ENCODE measurements around the gene MTRF1. TPM values are rescaled to one million over a fixed set of nuclear protein-coding genes. Genes with fewer than 3 reads are reported as not detected.

The MTRF1 gene
- total RNA-seq, 1 donor from 2014 or later, result 13.2 TPM

DNA sequence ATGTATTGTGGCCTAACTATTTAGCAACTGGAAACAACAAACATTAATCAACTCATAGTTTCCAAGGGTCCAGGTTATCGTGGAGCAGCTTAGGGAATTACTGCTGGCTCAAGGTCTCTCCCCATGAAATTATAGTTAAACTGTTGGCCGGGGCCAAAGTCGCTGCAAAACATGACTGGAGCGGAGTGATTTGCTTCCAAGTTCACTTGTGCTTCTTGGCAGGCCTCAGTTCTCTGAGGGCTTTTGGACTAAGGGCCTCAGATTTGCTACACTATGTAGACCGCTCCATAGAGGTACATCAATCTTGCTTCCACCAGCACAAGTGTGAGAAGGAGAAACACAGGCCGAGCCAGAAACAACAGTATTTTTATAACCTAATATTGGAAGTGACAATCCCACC, 59.6 kb downstream of the MTRF1 start:
- H3K27ac ChIP-seq (replicated peaks), result no peak overlapping the region
- H3K4me1 ChIP-seq, result no peaks in the 10 kb centered on the region
- TF ChIP-seq, protein P1, sequence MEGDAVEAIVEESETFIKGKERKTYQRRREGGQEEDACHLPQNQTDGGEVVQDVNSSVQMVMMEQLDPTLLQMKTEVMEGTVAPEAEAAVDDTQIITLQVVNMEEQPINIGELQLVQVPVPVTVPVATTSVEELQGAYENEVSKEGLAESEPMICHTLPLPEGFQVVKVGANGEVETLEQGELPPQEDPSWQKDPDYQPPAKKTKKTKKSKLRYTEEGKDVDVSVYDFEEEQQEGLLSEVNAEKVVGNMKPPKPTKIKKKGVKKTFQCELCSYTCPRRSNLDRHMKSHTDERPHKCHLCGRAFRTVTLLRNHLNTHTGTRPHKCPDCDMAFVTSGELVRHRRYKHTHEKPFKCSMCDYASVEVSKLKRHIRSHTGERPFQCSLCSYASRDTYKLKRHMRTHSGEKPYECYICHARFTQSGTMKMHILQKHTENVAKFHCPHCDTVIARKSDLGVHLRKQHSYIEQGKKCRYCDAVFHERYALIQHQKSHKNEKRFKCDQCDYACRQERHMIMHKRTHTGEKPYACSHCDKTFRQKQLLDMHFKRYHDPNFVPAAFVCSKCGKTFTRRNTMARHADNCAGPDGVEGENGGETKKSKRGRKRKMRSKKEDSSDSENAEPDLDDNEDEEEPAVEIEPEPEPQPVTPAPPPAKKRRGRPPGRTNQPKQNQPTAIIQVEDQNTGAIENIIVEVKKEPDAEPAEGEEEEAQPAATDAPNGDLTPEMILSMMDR (IDR thresholded peaks at IDR 0.05; ENCODE audit: borderline replicate concordance), result no peak
- DNase-seq, result no peak
- intact Hi-C loops (cut with micrococcal nuclease), result no loop called here
- H3K4me3 ChIP-seq, result no peak overlapping the region
- H3K9me3 ChIP-seq (replicated peaks), result peaks cover 13% of the 10 kb centered on the region
- no peaks in the 10 kb centered on the region for H3K27me3 ChIP-seq (ENCODE audit: low read depth)
- no peaks in the 10 kb centered on the region for H3K36me3 ChIP-seq

DNA sequence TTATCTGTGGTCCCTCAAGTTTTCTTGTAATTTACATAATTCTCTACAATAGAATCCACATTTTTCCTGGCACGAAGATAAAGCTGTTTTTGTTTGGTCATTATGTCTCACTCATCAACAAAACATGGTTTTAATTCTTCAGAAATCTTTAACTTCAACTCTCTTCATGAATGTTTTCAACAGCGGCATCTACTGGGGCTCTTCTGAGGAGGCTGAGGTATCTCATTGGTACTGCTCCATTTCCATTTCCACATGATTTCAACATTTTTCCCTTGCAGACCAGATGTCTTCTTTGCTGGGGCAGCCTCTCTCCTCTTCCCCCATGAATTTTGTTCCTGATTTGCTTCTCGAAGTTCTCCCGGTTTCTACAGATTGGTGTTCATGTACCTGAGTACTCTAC, 63.2 kb downstream of the MTRF1 start:
- TF ChIP-seq, protein P1 (IDR thresholded peaks at IDR 0.05; ENCODE audit: borderline replicate concordance), result no peak
- H3K36me3 ChIP-seq, result no peaks in the 10 kb centered on the region
- intact Hi-C loops (cut with micrococcal nuclease), result no loop called here
- DNase-seq, result no peak
- no peak overlapping the region for H3K27ac ChIP-seq (replicated peaks)
- no peaks in the 10 kb centered on the region for H3K4me1 ChIP-seq
- no peaks in the 10 kb centered on the region for H3K9me3 ChIP-seq (replicated peaks)
- H3K4me3 ChIP-seq, result no peak overlapping the region
- H3K27me3 ChIP-seq (ENCODE audit: low read depth), result no peaks in the 10 kb centered on the region

DNA sequence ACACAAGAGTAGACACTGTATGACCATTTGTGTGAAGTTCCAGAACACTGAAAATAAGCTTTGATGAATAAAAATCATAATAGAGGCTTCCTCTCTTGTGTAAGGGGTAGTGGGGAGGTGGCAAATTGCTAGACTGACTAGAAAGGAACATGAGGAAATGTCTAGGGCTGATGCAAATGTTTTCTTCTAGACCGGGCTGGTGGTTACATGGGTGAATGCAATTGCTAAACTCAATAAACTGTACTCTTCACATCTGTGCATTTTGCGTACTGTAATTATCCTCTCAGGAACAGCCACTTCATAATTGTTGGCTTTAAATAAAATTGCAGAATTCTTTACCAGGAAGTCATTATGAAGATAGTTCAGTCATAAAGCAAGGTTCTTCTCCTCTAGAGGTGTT, 63.9 kb downstream of the MTRF1 start:
- Histone ChIP-seq H3K36me3 (no peaks in the 10 kb centered on the region), H3K27ac (replicated peaks) (no peak overlapping the region), H3K27me3 (ENCODE audit: low read depth) (no peaks in the 10 kb centered on the region), H3K9me3 (replicated peaks) (no peaks in the 10 kb centered on the region), H3K4me3 (no peak overlapping the region), H3K4me1 (no peaks in the 10 kb centered on the region)
- TF ChIP-seq, protein P1 (IDR thresholded peaks at IDR 0.05; ENCODE audit: borderline replicate concordance), result no peak
- no peak for DNase-seq
- intact Hi-C loops (cut with micrococcal nuclease), result no loop called here

DNA sequence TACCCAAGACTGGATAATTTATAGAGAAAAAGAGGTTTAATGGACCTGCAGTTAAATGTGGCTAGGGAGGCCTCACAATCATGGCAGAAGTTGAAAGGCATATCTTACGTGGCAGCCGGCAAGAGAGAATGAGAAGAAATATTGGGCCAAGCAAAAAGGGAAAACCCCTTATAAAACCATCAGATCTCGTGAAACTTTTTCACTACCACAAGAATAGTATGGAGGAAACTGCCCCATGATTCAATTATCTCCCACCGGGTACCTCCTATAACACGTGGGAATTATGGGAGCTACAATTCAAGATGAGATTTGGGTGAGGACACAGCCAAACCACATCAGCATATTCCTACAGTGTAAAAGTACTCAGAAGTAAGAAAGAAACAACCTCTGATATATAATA, 64.3 kb downstream of the MTRF1 start:
- no peaks in the 10 kb centered on the region for H3K9me3 ChIP-seq (replicated peaks)
- DNase-seq, result no peak
- no peak overlapping the region for H3K4me3 ChIP-seq
- intact Hi-C loops (cut with micrococcal nuclease), result no loop called here
- peaks cover 3% of the 10 kb centered on the region for H3K4me1 ChIP-seq
- TF ChIP-seq, protein P1 (IDR thresholded peaks at IDR 0.05; ENCODE audit: borderline replicate concordance), result no peak
- no peaks in the 10 kb centered on the region for H3K36me3 ChIP-seq
- H3K27ac ChIP-seq (replicated peaks), result no peak overlapping the region
- no peaks in the 10 kb centered on the region for H3K27me3 ChIP-seq (ENCODE audit: low read depth)

DNA sequence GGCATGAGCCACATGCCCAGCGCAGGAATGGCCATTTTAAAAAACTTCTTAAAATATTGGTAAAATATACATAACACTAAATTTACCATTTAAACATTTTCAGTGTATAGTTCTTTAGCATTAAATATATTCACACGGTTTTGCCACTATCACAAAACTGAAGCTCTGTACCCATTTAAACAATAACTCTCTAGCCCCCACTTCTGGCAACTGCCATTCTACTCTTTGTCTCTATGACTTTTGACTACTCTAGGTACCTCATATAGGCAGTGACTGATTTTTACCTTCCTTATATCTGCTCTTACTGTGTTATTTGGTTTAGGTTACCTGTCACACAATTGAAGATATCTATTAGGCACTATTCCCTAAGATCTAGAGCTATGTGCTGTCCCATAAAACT, 66.8 kb downstream of the MTRF1 start:
- H3K36me3 ChIP-seq, result no peaks in the 10 kb centered on the region
- TF ChIP-seq, protein P1 (IDR thresholded peaks at IDR 0.05; ENCODE audit: borderline replicate concordance), result no peak
- no peak overlapping the region for H3K4me3 ChIP-seq
- peaks cover 25% of the 10 kb centered on the region for H3K4me1 ChIP-seq
- DNase-seq, result no peak
- H3K9me3 ChIP-seq (replicated peaks), result no peaks in the 10 kb centered on the region
- intact Hi-C loops (cut with micrococcal nuclease), result no loop called here
- no peak overlapping the region for H3K27ac ChIP-seq (replicated peaks)
- H3K27me3 ChIP-seq (ENCODE audit: low read depth), result no peaks in the 10 kb centered on the region

DNA sequence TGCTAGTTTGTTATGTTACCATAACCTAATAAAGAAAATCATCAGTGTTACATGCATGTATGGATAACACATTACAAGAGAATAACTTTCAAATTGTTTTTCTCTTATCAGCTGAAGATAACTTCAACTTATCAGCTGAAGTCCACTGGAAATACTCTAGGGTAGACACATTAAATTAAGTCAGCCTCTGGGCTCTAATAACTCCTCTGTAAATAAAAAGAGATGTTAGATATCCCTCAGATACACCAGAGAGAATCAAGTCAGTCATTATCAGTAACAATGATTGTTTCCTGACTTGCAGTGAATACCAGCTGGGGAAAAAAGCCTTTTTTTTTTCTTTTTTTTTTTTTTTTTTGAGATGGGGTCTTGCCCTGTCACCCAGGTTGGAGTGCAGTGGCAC, 67.4 kb downstream of the MTRF1 start:
- H3K27me3 ChIP-seq (ENCODE audit: low read depth), result no peaks in the 10 kb centered on the region
- H3K9me3 ChIP-seq (replicated peaks), result no peaks in the 10 kb centered on the region
- intact Hi-C loops (cut with micrococcal nuclease), result no loop called here
- H3K27ac ChIP-seq (replicated peaks), result no peak overlapping the region
- H3K4me1 ChIP-seq, result peaks cover 31% of the 10 kb centered on the region
- no peak overlapping the region for H3K4me3 ChIP-seq
- TF ChIP-seq, protein P1 (IDR thresholded peaks at IDR 0.05; ENCODE audit: borderline replicate concordance), result no peak
- no peaks in the 10 kb centered on the region for H3K36me3 ChIP-seq
- no peak for DNase-seq

Data from left ventricle myocardium inferior (tissue), 1 donor.